WTC11 (cell line): Measurements from ENCODE around the gene MAGI2. TPM values are rescaled to one million over a fixed set of nuclear protein-coding genes. Genes with fewer than 3 reads are reported as not detected.

ENCODE experiments used
- ATAC-seq: fragments of 200-7000 bp; cut with Tn5 transposase; 2 replicates; pipeline ENCODE4 v1.10.0; 2021; ENCODE audit warnings: mild to moderate bottlenecking, moderate library complexity
- CTCF ChIA-PET: fragments of 300-600 bp; sonication (Branson Sonifier 250); formaldehyde crosslinking; loops from one replicate; lab custom pipeline; 2021; ENCODE audit warnings: antibody characterized with exemption; lab: Charles Lee
- POLR2A ChIA-PET: fragments of 350-600 bp; sonication (Branson Sonifier 250); formaldehyde crosslinking; loops from one replicate; lab custom pipeline; 2021; ENCODE audit warnings: antibody characterized with exemption; lab: Charles Lee
- DNase-seq: peaks from one replicate; pipeline ENCODE4 v3.0.0; 2021; ENCODE audit warnings: low spot score
- H3K27ac Mint-ChIP-seq: 2 replicates; pipeline ENCODE4 v1.8.0; 2021; ENCODE audit warnings: mixed read lengths
- H3K27me3 Mint-ChIP-seq: 2 replicates; pipeline ENCODE4 v1.8.0; 2021; ENCODE audit warnings: low read depth, mild to moderate bottlenecking, moderate library complexity, mixed read lengths
- H3K36me3 Mint-ChIP-seq: 2 replicates; pipeline ENCODE4 v1.8.0; 2021; ENCODE audit warnings: mixed read lengths
- H3K4me1 Mint-ChIP-seq: 2 replicates; pipeline ENCODE4 v1.8.0; 2022; ENCODE audit warnings: mixed read lengths
- H3K4me3 Mint-ChIP-seq: 2 replicates; pipeline ENCODE4 v1.8.0; 2021; ENCODE audit warnings: mild to moderate bottlenecking, moderate library complexity, mixed read lengths
- H3K9me3 Mint-ChIP-seq: 2 replicates; pipeline ENCODE4 v1.8.0; 2021; ENCODE audit warnings: mixed read lengths
- AFF4 ChIP-seq: sonication (generic); formaldehyde crosslinking; IDR thresholded peaks from 2 replicates; pipeline ENCODE4 v1.8.1; 2023; ENCODE audit warnings: mild to moderate bottlenecking, missing genetic modification reagents, borderline replicate concordance
- ATF1 ChIP-seq: sonication (generic); formaldehyde crosslinking; IDR thresholded peaks from 2 replicates; pipeline ENCODE4 v1.8.1; 2023; ENCODE audit warnings: mild to moderate bottlenecking, moderate library complexity, missing genetic modification reagents
- ATF2 ChIP-seq: sonication (generic); formaldehyde crosslinking; IDR thresholded peaks from 2 replicates; pipeline ENCODE4 v1.8.1; 2022; ENCODE audit warnings: low read depth, missing genetic modification reagents, borderline replicate concordance
- CDX4 ChIP-seq: fragments of 250-450 bp; sonication (Bioruptor Pico); IDR thresholded peaks from 2 replicates; pipeline ENCODE4 v1.9.0; 2021; ENCODE audit warnings: moderate library complexity, mild to moderate bottlenecking, inconsistent platforms, borderline replicate concordance
- CREM ChIP-seq: sonication (generic); formaldehyde crosslinking; IDR thresholded peaks from 2 replicates; pipeline ENCODE4 v1.8.1; 2022; ENCODE audit warnings: mild to moderate bottlenecking, missing genetic modification reagents, moderate library complexity
- E2F4 ChIP-seq: sonication (generic); formaldehyde crosslinking; IDR thresholded peaks from 2 replicates; pipeline ENCODE4 v1.8.1; 2022; ENCODE audit warnings: low read depth, mild to moderate bottlenecking, moderate library complexity, missing genetic modification reagents, borderline replicate concordance
- ELF4 ChIP-seq: sonication (generic); formaldehyde crosslinking; IDR thresholded peaks from 2 replicates; pipeline ENCODE4 v1.8.1; 2022; ENCODE audit warnings: low read depth, mild to moderate bottlenecking, moderate library complexity, missing genetic modification reagents
- FOXP1 ChIP-seq: sonication (generic); formaldehyde crosslinking; IDR thresholded peaks from 2 replicates; pipeline ENCODE4 v1.8.0; 2022; ENCODE audit warnings: missing genetic modification reagents, mild to moderate bottlenecking, moderate library complexity, borderline replicate concordance
- FOXP4 ChIP-seq: sonication (generic); formaldehyde crosslinking; IDR thresholded peaks from 2 replicates; pipeline ENCODE4 v1.8.0; 2022; ENCODE audit warnings: mild to moderate bottlenecking, missing genetic modification reagents
- IRF1 ChIP-seq: sonication (generic); formaldehyde crosslinking; IDR thresholded peaks from 2 replicates; pipeline ENCODE4 v1.8.0; 2023; ENCODE audit warnings: missing genetic modification reagents
- JAZF1 ChIP-seq: fragments of 250-450 bp; sonication (Bioruptor Pico); IDR thresholded peaks from 2 replicates; pipeline ENCODE4 v1.9.0; 2021; ENCODE audit warnings: moderate library complexity, mild to moderate bottlenecking, inconsistent platforms
- NFATC4 ChIP-seq: fragments of 250-450 bp; sonication (Bioruptor Pico); IDR thresholded peaks from 2 replicates; pipeline ENCODE4 v1.9.0; 2021; ENCODE audit warnings: mild to moderate bottlenecking
- NR2C2 ChIP-seq: sonication (generic); formaldehyde crosslinking; IDR thresholded peaks from 2 replicates; pipeline ENCODE4 v1.8.0; 2022; ENCODE audit warnings: mild to moderate bottlenecking, missing genetic modification reagents
- NR3C1 ChIP-seq: sonication (generic); formaldehyde crosslinking; conservative IDR thresholded peaks from 2 replicates; pipeline ENCODE4 v1.8.1; 2023; ENCODE audit warnings: low read depth, mild to moderate bottlenecking, missing genetic modification reagents
- PRDM15 ChIP-seq: sonication (generic); formaldehyde crosslinking; IDR thresholded peaks from 2 replicates; pipeline ENCODE4 v1.8.0; 2022; ENCODE audit warnings: missing genetic modification reagents
- SMAD3 ChIP-seq: sonication (generic); formaldehyde crosslinking; IDR thresholded peaks from 2 replicates; pipeline ENCODE4 v1.8.0; 2022; ENCODE audit warnings: missing genetic modification reagents, mild to moderate bottlenecking, borderline replicate concordance
- ZNF396 ChIP-seq: fragments of 250-450 bp; sonication (Bioruptor Pico); IDR thresholded peaks from 2 replicates; pipeline ENCODE4 v1.8.0; 2021; ENCODE audit warnings: mild to moderate bottlenecking, moderate library complexity, borderline replicate concordance
- total RNA-seq: library from RNA; stranded (reverse); gene quantifications from 3 replicates; pipeline ENCODE4 v1.2.3, GENCODE V29; 2021

Gene MAGI2
- total RNA-seq, 1 experiment from 2014 or later, result 26.6 TPM

- no peak for TF ChIP-seq NFATC4
Measured at GRCh38 chr7:78350926-78351325, 1102.5 kb downstream of the MAGI2 start (continued).

GRCh38 chr7:78350391-78350790 is 1103.1 kb downstream of the MAGI2 start:
- no peak overlapping the region for H3K4me3 Mint-ChIP-seq
- DNase-seq (no peak), ATAC-seq (no peak)
- H3K27ac Mint-ChIP-seq, result no peak overlapping the region
- TF ChIP-seq E2F4 (CRISPR knock-in tag) (no peak), CREM (no peak), FOXP4 (CRISPR knock-in tag) (no peak), AFF4 (CRISPR knock-in tag) (no peak), NR2C2 (CRISPR knock-in tag) (no peak), JAZF1 (CRISPR knock-in tag) (no peak), ELF4 (CRISPR knock-in tag) (no peak), IRF1 (no peak), ATF2 (no peak), ATF1 (CRISPR knock-in tag) (no peak), PRDM15 (CRISPR knock-in tag) (no peak), CDX4 (no peak), FOXP1 (no peak), ZNF396 (CRISPR knock-in tag) (no peak), NR3C1 (CRISPR knock-in tag) (no peak), SMAD3 (no peak)
- no peaks in the 10 kb centered on the region for H3K27me3 Mint-ChIP-seq
- ChIA-PET POLR2A (no interaction called here), CTCF (interaction anchor here (1.4 kb wide), 1 partner anchor 311 kb away, joined by 4 read pairs; no protein-coding TSS in a partner anchor)
- no peaks in the 10 kb centered on the region for H3K9me3 Mint-ChIP-seq
- H3K4me1 Mint-ChIP-seq, result peaks cover 19% of the 10 kb centered on the region
- no peaks in the 10 kb centered on the region for H3K36me3 Mint-ChIP-seq
